Stimulated activated CD4-positive, alpha-beta T cell treated with anti-CD3 and anti-CD28 coated beads, TNF-alpha, amount 100 ng/mL, for 48 hours (primary cell): ENCODE results near the gene MAP3K4.

ENCODE experiments used
- DNase-seq, 3 donors: peaks; one replicate each; pipeline ENCODE4 v3.0.0-alpha.2; 2020; ENCODE audit warnings: low read depth in 3 of 3

The MAP3K4 gene

GRCh38 chr6:161008245-161008644, 16.7 kb downstream of the MAP3K4 start:
- no peak for DNase-seq

GRCh38 chr6:161009991-161010390, 18.4 kb downstream of the MAP3K4 start:
- DNase-seq: no peak

DNA sequence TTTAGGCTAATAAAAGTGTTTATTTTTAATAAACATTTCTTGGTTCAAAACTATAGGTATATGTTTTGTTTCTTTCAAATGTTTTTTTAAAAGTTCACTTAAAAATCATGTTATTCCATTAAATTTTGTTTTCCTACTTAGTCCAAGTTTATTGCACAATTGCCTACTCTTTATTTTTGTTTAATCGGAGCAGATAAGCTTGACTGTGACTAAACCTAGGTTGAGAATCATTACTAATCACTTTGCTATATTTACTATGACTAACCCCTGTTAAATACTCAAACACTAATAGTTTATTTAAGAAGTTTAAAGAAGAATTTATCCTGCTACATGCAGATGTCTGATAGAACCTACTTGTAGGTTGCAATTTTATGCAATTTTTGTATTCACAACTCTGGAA, 18.8 kb downstream of the MAP3K4 start:
- DNase-seq: no peak

DNA sequence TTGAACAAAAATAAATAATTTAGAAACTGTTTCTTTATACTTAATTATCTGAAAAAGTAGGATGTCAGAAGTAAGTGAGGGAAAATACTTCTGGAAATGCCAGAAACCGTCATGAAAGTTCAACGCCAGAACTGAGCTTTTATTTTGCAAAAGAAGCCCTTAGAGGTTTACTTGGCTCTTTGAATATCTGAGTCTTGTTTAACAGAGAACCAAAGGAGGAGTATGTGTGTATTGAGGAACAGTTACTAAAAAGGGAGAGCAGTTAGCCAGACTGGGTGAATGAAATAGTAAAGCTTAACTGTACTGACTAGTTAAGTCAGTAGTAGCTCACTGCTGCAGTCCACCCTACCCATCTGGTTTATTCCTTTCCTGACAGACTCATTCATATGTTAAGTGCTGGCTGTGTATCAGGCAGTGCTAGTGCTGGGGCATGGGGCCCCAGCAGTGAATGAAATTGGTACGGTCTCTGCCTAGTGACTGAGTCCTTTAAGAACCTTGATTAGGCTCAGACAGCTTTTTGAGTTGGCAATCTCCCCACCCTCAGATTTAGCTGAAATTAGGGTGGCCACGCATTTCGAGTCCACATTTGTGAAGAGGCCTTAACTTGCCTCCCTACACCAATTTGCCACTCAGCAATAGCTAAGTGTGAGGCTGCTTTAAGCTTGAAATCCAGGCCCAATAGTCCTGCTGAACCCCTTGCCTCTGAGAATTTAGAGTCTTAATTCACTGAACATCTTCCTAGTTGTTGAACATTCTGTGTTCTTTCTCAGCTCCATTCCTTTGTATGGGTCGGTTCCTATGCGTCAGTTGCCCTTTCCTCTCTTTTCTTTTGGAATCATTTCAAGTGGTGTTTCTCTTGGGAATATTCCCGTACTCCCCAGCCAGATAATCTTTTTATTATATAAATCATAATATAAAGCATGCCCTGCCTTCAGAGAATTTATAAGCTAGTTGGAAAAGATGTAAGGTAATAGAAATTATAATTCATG, 20.2 kb downstream of the MAP3K4 start:
- no peak for DNase-seq

GRCh38 chr6:161013695-161014094, 22.1 kb downstream of the MAP3K4 start:
- no peak for DNase-seq

DNA sequence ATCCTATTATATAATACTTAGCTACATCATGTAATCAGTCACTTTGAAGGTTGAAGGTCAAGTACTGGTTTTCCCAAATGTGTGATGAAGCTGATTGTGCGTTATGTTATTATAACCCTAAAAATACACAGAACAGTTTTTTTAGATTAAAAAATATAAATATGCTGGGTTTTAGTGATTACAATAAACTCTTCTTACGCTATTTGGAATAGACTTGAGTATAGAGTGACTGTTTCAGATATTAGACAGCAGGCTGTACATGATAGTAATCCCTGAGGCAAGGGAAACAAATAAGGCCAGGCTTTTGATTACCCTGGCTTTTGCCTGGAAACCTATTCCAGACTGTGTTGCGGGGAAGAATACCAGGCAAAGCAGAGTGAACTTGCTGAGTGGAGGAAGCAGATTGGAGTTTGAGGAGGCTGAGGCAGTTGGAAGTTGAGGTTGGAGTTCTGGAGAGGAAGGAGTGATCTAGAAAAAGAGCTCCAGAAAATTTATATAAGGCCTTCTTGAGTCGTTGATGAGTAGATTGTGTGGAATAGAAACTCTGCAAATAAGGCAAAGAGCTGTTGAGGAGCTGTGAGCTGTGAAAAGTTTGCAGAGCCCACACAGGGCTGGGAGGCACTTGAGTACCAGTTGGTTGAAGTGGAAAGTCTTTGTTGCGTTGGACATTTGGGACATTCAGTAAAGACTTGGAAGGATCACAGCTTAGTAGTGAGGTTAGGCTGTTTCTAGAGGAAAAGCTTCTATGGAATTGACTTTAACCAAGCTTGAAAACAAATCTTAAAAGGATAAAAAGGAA, 26.4 kb downstream of the MAP3K4 start:
- no peak for DNase-seq

DNA sequence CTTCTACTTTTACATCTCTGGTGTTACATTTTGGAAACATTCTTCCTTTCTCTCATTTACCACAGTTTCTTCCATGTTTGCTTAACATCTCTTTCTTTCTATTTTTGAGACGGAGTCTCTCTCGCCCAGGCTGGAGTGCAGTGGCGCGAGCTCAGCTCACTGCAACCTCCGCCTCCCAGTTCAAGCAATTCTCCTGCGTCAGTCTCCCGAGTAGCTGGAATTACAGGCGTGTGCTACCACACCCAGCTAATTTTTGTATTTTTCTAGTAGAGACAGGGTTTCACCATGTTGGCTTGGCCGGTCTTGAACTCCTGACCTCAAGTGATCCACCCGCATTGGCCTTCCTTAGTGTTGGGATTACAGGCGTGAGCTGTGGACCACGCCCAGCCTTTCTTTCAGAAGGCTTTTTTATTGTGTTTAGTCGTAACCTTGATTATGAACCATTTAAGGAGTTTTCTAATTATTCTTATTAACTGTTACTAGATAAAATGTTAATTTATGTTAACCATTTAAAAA, 27.8 kb downstream of the MAP3K4 start:
- DNase-seq: no peak

- no peak for DNase-seq
Measured at GRCh38 chr6:161021543-161021942, 30.0 kb downstream of the MAP3K4 start.

DNA sequence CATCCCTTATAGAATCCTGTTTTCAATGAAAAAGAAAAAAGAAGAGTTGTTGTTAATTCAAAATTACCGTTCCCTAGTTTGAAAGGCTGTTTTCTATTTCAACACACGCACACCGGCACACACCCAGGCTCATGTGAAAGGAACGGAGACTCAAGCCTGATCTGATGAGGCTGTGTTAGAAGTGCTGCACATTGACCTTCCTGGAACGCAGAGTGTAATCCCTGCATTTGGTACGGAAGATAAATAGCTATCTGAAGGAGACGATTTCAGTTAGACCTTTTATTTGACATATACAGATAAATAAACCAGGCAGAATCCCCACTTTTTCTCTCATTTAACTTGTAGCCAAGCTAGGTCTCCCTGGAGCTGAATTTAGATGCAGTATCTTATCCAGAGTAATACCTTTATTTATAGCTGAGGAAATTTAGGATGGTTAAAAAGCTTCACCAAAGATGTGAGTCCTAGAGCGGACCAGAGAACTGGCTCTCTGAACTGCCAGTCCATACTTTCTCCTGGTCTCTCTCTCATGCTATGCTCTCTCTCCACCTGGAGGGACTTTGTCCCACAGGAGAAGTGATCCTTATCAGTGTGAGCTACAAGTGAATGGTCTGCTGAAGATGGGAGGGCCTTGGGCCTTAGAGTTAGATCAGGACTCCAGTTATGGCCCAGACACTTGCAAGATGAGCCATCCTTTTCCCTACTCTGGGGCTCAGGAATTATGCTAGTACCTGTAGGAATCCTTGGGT, 30.6 kb downstream of the MAP3K4 start:
- no peak for DNase-seq

DNA sequence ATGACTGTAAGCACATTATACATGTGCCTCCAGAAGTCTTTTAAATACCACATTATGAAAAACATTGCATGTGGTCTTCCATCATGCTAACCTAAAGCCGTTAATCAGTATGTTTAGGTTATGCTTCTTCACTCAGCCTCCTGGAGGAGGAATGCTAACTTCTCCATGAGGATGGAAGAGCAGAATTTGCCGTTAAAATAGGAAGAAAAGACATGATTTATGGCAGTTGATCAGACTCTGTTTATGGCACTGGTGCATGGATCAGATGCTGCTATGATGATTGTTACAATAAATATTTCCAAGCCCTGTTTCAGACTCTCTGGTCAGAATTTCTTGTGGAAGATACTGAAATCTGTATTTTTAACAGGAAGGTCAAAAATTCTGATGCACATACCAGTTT, 31.7 kb downstream of the MAP3K4 start:
- DNase-seq: no peak

GRCh38 chr6:161024364-161024920, 32.9 kb downstream of the MAP3K4 start:
- DNase-seq: no peak

GRCh38 chr6:161027385-161027784, 35.8 kb downstream of the MAP3K4 start:
- DNase-seq: no peak

DNA sequence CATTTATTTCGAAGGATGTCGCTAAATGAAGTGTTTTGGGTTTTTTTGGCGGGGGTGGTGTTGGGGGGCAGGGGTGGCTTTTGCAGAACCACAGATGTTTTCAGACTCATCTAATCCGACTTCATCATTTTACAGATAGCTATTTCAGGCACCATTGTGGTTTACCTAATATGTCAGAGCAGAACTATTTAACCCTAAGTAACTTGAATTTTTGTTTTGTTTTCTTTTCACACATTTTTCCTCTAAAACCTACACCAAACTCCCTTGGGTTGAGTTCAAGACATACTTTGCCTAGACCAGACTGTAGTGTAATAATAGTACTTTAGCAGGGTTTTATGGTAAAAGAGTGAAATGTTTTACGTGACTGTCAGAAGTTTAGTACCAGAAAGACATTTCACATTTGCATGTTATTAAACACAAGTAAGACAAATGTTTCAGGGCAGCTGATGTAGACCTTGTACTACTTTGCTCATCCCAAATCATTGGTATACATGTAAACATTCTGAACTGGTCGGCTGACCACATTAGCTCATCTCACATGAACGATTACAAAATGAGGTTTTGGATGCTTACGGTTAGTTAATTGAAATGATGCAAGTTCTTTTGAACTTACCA, 37.7 kb downstream of the MAP3K4 start:
- no peak for DNase-seq

GRCh38 chr6:161031721-161032495, 40.3 kb downstream of the MAP3K4 start:
- DNase-seq: no peak

DNA sequence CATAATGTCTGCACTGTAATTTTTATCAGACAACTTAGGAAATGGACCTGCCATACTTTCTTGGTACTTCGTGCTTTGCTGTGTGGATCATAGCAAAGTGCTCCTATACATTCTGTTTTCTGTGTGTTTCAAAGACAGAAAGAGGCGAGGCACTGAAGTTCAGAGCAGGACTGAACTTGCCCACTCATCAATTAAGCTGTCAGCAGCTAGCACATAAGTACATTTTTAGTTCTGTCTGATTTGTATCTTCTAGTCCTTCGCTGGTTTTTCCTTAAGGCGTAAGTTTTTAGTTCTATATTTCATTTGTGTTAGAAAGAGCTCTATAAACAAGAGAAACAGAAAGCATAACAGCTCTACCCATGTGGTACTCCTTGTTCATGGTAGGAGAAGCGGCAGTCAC, 42.1 kb downstream of the MAP3K4 start:
- DNase-seq: no peak

DNA sequence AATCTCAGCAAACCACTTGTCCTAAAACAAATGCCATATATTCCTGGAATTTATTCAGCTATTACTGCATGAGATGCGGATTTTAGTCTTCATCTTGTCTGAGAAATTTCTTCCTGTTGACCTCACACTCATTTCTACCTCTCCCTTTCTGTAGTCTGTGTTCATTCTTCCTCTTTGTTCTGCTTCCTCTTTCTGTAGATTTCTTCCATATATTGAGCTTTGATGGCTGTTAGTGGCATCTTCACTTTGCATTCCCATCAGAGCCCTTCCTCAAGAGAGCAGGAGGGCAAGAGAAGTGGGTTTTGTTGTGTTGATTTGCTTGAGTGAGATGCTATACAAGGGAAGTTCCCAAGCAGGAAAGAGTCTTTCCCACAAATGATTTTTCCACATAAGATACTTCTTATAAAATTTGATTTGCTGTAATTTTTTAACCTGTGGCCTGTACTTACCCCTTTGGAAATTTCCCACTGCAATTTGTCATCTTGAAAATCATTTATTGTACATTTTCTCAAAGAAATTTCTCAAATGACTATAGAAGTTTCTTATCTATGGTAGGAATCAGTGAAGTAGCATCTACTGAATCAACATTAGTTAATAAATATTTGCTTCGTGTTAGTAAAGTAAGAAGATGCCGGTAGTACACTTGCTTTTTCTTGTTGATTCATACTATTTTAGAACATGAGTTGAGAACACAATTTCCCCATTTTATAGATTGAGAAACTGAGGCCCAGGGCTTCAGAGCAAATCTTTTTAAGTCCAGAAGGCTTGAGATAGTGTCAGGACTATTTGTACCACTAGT, 43.8 kb downstream of the MAP3K4 start:
- DNase-seq: no peak

- DNase-seq: no peak
Measured at GRCh38 chr6:161035981-161036263, 44.4 kb downstream of the MAP3K4 start.

- no peak for DNase-seq
Measured at GRCh38 chr6:161037873-161038228, 46.3 kb downstream of the MAP3K4 start.

DNA sequence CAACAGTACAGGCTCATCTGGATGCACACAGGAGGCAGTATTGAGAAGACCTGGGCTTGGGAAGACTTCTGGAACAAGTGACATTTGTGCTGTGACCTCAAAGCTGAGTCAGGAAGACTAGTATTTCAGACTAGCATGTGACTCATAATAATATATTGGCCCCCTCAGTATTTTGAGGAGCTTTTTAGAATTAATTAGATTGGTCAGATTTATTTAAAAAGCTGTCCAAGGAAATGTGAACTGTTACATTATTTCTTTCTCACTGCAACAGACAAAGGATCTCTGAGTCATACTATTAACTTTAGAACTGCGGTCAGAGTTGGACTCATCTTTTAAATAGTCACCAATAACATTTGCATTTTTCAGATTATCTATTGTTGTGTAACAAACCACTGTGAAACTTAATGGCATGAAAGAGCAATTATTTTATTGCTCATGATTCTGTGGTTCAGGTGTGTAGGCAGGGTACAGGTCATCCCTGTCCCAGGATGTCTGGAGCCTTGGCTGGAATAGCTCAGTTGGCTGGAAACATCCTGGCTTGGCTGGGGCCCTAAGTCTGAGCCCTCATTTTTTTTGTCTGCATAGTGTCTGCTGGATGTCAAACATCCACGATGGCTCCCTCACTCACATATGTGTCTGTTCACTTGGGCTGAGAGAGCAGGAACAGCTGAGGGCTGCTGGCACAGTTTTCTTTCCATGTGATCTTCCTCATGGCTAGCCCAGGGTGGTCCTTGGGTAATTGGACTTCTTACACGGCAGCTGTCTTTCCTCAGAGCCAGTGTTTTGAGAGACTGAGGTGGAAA, 46.9 kb downstream of the MAP3K4 start:
- no peak for DNase-seq
